ACHN (cell line): Measurements from ENCODE around the gene ZHX3.
A peak's percentile ranks its signal among the peaks of the same experiment; 100 is the strongest.

ENCODE experiments used
- DNase-seq: peaks from one replicate; pipeline ENCODE4 v3.0.0-alpha.2; 2015
- in situ Hi-C: cut with HindIII; loops from 2 replicates; pipeline ENCODE4 v1.10.0; 2017; ENCODE audit warnings: low sequenced_read_pairs, low pct_ligation_motif_present, low pct_unique_long_range_greater_than_20kb

Gene ZHX3

DNA sequence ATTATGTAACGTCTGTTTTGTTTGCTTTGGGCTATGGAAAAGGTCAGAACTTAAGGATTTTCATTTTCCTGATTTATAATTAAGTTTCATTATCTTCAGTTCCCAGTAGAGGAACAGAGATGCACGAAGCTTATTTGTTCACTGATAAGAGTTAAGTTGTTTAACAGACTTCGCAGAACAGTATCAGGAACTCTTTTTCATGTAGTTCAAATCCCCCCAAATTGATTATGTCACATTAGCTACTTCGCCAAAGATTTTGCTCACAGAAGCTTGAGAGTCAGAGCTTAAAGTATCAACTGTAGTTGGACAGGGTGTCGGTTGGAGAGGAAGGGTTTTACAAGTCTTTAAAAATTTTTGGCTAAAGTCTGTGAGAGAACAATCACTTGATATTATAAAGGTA, 43.4 kb downstream of the ZHX3 start:
- DNase-seq, result no peak
- in situ Hi-C loops, result no loop called here

DNA sequence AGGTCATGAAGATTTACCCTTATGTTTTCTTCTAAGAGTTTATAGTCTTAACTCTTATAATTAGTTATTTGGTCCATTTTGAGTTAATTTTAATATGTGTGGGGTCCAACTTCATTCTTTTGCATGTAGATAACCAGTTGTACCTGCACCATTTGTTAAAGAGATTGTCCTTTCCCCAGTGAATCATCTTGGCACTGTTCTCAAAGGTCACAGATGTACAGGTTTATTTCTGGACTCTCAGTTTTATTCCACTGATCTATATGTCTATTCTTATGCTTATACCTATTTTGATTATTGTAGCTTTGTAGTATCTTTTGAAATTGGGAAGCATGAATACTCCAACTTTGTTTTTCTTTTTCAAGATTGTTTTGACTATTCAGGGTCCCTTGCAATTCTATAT, 44.1 kb downstream of the ZHX3 start:
- in situ Hi-C loops, result no loop called here
- no peak for DNase-seq

DNA sequence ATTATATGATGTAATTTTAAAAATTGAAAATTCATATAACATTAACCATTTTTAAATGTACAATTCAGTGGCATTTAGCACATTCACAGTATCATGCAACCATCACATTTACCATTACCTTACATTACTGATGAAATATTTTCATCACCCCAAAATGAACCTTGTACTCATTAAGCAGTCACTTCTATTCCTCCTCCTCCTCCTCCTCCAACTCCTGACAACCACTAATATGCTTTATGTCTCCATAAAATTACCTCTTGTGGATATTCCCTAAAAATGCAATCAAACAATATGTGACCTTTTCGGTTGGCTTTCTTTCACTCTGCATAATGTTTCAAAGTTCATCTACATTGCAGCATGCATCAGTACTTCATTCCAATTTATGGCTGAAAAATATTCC, 45.2 kb downstream of the ZHX3 start:
- DNase-seq, result no peak
- in situ Hi-C loops, result no loop called here

DNA sequence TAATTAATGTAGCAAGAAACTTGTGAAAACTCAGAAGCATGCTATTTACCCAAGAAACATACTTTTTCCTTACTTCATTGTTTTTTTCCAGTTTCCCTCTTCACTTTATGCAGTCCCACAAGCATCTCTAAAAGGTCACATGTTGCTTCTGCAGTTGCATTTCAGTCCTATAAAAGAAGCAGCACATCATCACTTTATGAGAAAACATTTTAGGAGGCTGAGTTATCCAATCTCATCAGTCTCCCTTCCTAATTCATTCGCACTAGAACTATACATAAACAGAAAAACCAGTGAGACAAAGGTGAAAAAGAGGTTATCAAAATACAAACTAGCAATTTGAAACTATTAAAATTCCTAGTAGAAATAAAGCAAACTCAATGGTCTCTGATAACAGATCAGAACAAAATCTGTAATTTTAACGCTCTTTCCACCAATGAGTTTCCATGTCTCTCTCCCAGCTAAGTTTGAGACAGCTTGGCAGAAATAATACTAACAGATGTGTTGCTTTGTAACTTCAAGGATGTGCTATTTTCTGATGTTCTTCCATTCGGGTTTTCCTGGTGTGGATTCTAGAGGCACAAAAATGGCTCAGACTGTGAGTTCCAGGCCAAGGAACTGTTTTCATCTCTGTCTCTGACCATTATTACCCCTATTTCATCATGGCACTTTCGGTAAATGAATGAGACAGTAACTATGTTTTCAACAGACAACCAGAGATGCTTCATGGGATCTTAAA, 48.4 kb downstream of the ZHX3 start:
- in situ Hi-C loops, result no loop called here
- DNase-seq, result no peak

DNA sequence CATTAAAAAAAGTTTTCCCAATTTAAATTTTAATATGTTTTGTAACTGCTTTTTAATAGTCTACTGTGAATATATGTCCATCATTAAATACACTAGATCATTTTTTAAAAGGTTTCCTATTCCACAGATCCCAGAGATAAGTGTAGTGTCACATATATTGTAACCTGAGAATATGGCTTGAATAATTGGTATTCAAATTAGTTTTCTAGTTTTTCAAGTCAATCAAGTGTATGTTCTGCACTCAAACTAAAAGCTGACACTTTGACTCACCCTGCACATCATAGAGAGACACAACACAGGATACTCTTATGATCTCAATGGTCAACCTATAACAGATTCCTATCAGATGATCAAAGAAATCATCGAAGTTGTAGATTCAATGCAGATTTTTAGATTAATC, 49.1 kb downstream of the ZHX3 start:
- DNase-seq, result no peak
- in situ Hi-C loops, result no loop called here

DNA sequence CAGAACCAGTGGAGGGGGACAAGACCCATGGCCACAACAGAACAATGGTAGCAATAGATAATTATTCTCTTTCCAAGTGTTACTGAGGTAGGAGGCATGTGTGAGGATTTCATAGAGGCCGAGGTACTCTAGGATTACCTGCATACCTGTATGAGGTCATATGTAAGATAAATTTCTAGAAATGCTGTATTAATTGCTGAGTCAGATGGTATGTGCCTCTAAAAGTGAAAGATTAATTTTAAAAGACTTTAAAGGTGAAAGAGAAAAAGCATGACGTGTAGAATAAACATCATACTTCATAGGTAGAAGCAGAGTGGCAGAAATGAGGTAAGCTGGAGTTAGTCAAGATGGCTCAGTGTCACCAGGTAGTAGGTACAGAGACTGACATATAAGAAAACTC, 51.6 kb downstream of the ZHX3 start:
- in situ Hi-C loops, result no loop called here
- DNase-seq, result no peak

DNA sequence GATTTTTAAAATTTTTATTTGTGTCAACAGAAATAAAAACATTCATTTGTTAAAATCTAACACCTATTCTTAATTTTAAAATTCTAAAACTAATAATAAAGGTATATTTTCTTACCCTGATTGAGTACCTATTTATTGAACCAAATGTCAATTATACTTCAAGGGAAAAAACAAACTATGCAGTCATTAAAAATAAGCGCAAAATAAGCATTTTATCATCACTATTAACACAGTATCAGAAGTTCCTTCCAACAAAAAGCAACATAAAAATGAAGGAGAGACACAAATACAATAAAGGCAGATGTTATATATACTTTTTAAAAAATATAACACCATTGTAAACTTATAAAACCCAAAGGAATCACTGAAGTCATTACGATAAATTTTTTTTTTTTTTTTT, 52.7 kb downstream of the ZHX3 start:
- no peak for DNase-seq
- in situ Hi-C loops, result no loop called here

DNA sequence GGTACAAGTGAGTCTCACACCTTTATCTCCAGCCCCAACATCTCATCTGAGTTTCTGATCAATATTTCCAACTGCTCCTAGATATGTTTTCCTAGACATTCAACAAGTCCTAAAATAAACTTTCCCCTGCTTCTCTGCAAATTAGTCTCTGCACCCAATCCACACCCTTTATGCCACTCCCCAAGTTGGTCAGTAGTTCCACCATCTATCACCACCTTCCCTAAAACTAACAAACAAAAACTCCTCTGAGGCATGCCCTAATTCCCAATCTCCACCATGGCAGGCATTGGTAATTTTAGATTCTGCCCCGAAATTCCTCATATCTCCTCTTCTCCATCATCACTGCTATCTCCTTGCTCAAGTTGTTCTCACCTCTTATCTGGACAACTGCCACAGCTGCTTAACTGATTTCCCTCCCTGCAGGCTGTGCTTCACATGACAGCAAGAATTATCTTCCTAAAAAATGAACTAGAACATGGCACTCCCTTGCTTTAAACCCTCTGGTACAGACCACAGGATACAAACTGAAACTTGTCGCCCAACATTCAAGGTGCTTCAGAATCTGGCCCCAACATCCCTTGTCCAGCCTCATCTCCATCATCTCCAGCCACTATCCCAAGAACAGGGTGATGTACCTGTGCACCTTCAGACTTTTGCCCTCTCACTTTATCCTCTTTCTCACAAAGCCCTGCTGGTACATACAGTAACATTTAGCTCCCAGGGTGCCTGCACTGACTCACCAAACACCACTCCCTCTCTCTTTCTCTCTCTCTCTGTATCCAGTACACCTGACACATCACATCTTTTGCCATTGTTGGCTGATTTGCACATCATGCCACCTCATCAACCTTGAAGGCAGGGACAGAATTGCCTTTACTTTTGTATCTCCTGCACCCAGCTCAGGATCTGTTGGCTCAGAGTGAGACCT, 55.5 kb downstream of the ZHX3 start:
- in situ Hi-C loops, result no loop called here
- no peak for DNase-seq

DNA sequence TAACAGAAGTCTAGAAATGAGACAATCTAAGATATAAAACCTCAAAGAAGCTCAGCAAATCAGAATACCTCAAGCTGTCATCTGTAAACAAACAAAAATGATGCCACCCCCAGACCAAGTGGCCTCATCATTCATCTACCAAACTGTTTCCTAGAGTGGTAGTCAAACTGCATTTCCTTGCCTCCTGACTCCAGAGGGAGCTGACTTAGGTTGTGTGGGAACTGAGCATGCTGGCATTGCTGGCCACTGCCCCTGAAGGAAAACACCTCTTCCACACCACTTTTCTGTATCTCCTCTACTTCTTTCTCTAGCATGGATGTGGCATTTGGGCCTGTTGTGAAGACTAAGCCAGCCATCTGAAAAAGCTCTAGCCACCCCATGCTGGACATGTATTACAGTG, 56.3 kb downstream of the ZHX3 start:
- in situ Hi-C loops, result no loop called here

DNA sequence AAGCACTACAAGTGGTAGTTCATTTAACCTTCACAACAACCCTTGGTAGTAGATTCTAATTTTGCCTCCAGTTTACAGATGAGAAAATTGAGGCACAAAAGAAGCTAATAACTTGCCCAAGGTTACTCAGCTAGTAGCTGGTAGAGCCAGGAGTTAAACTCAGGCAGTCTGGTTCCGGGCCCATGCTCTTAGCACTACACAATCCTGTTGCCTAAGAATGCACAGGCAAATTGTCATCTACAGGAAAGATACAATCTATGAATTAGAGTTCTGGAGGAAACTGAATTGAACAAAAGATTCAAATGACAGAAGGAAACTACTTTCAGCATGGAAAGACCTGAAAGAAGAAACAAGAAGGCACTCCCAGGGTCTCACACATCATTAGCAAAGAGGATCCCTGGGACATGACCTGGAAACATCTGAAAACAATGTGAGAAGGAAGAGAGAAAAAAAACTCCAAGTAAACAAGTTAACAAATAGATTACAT, 56.8 kb downstream of the ZHX3 start:
- no peak for DNase-seq
- in situ Hi-C loops, result no loop called here

More for the DNA sequence above, 56.3 kb downstream of the ZHX3 start:
- no peak for DNase-seq

DNA sequence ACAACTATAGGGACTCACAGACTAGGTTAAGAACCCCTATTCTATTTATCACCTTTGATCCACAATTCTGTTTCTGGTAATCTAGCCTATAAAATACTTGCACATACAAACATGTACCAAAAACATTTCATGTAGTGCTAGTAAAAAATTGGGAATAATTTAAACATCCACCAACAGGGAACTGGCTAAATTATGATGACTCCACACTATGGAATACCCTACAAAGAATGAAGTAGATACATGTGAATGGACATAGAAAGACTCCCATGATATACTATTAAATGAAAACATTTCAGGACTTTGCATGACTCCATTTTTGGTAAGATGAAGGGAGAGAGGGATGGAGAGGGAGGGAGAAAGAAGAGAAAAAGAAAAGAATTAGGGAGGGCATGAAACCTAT, 58.2 kb downstream of the ZHX3 start:
- DNase-seq, result no peak
- in situ Hi-C loops, result no loop called here

DNA sequence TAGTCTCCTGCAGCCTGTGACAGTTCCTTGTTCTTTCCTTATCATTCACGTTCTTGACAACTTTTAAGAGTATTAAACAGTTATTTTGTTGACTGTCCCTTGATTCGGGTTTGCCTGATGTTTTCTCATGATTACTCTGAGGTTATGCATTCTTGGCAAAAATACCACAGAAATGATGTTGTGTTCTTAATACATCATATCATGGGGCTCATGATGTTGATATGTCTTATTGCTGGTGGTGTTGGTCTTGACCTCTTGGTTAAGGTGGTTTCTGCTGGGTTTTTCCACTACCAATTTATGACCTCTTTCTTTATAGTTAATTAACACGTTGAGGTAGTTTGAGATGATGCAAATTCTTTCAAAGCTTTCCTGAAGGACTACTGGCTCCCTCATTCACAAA, 59.1 kb downstream of the ZHX3 start:
- in situ Hi-C loops, result no loop called here
- no peak for DNase-seq

DNA sequence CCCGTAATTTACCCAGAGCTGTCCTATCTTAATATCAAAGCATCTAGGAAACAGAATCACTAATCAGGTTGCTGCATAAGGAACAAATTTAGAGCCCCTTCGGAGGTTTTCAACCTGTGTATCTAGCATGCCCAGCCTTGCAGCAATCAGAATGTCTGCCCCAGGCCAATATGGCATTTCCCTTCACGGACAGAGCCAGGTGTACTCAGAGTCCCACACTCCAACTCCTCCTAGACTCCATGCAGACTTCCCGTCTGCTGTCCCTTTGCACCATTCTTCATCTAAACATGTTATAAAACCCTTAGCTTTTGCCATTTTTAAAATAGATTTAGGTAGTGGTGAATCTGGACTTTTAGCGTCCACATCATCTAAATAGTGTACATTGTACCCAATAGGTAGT, 61.0 kb downstream of the ZHX3 start:
- DNase-seq, result no peak
- in situ Hi-C loops, result no loop called here

DNA sequence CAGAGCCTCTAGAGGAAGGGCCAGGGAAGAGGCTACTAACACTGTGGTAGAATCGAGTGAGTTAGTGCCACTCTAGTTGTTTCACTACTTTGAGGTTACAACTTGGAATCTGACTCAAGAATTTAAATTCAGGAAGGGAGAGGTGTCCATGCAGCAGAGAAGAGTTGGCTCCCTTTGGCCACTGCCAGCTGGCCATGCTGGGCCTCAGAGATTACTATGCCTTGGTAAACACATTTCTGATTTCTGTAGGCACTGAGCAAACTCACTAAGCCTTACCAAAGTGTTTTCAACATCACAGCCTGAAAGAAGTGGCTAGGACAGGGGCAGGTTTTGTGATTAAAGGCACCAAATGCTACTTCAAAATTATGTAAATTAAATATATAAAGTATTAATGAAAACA, 61.9 kb downstream of the ZHX3 start:
- in situ Hi-C loops, result no loop called here
- DNase-seq, result no peak

DNA sequence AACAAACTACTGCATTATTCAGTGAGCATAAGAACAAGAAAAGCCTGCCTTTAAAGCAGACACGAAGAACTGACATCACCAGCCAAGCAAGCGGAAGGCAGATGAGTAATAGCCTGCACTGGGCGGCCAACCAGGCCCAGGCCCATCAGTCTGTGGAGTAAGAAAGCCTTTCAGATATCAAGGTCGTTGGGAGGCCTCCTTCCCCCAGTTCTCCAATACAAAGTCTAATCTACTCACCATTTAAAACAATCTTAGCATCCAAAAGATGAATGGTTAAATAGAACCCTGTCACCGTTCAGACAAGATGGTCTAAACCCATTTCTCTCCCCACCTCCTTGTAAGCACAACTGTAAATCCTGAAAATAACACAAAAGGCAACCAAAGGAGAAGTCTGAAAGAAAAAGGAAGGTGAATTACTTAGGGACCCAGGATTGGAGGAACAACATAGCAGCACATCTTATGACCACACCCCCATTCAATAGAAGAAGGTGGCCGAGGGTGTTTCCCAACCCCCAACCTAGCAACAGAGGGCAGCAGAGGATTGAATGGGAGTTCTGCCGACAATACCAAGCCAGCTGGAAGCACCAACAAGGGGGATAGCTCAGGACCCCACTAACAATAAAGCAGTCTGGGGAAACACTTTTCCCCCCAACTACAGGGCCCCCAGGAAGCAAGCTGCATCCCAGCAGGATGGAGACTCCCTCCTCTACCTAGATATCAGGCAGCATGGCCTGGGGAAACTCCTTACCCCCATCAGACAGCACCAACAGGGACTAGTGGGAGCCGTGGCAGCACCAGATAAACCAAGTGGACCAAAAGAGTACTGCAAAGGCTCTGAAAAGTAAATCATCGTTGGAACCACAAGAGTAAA, 67.9 kb downstream of the ZHX3 start:
- DNase-seq, result peak; percentile 89
- in situ Hi-C loops, result no loop called here

DNA sequence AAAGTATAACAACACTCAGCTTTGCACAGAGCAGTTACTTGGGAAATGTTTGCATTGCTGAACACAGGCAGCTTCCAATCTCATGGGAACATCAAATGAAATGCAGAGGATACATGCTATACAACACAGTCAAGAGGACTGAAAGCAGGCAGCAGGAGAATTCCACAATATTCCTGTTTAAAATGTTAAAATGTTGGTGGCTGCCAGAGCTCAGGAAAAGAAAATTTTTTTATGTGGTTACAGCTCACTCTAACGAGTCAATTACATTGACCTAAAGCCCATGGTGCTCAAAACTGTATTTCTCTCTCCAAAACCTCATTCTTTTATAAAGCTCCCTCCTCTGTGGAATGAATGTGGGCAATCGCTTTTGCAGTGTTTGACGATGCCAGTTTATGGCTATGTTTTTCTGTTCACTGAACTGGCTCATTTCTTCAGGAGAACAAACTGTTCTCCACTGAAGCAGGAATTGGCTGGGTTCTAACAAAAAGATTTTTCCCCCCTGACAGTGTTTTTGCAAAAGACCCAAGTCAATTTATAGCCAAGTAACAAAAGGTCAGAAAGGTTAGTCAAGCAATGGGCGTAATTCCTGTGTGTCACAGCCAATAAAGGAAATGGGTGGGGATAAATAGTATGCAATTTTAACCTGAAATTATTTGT, 69.0 kb downstream of the ZHX3 start:
- peak; percentile 19 for DNase-seq
- in situ Hi-C loops, result no loop called here

DNA sequence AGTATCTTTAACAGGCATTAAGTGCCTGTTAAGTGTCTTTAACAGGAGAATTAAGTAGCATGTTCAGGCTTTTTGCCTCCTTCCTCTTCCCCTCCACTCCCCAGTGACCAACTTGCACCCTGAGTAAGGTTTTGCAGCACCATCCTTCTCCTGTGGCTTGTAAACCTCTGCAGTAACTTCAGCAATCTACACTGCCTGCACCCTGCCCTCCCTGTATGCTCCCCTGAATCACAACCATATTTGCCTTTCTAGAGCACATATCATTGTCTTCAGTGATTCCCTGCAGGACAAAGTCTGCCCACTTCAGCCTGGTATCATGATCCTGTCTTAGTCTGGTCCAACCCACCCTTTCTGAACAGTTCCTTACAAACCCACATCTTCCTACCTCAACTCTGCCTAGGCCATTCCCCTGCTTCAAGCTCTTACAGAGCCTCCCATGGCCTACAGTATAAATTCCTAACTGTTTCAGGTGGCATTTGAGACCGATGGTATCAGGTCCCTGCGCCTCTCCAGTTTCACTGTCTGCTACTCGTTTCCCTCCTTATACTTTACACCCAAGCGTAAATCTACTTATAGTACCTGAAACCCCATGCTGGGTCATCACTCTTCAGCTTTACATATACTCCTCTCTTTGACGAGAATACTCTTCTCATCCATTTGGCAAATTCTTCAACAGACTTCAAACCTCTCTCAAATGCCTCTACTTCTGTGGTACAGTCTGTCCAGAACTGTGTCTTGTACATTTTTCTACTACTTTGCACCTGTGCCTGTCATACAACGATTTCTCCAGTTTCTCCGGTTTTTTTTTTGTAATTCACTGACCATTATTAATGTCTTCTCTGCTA, 69.8 kb downstream of the ZHX3 start:
- DNase-seq, result no peak
- in situ Hi-C loops, result no loop called here
